HL-60/S4 treated with retinoic acid at 250 ng/mL for 4 days and 3 days (cell line): ENCODE data around the gene RBBP8NL.

ENCODE experiments used
- in situ Hi-C: fragments of 300-500 bp; cut with MboI; formaldehyde crosslinking; loops from 2 replicates; pipeline ENCODE4 v1.7.0; 2022; ENCODE audit warnings: low sequenced_read_pairs

RBBP8NL gene

GRCh38 chr20:62396367-62397239 lies 30.7 kb downstream of the RBBP8NL start:
- in situ Hi-C loops: no loop called here

GRCh38 chr20:62395311-62396242 lies 31.8 kb downstream of the RBBP8NL start:
- in situ Hi-C loops: no loop called here

- in situ Hi-C loops: no loop called here
Measured at GRCh38 chr20:62394248-62395245, 32.8 kb downstream of the RBBP8NL start.

- in situ Hi-C loops: no loop called here
Measured at GRCh38 chr20:62393830-62394229, 33.5 kb downstream of the RBBP8NL start.

- in situ Hi-C loops: no loop called here
Measured at GRCh38 chr20:62393335-62393665, 34.0 kb downstream of the RBBP8NL start.

GRCh38 chr20:62392621-62393334 lies 34.6 kb downstream of the RBBP8NL start:
- in situ Hi-C loops: no loop called here

- in situ Hi-C loops: no loop called here
Measured at GRCh38 chr20:62392077-62392418, 35.3 kb downstream of the RBBP8NL start.

- in situ Hi-C loops: no loop called here
Measured at GRCh38 chr20:62391165-62392076, 35.9 kb downstream of the RBBP8NL start.

- in situ Hi-C loops: no loop called here
Measured at GRCh38 chr20:62390317-62391164, 36.8 kb downstream of the RBBP8NL start.

- in situ Hi-C loops: no loop called here
Measured at GRCh38 chr20:62389601-62390087, 37.7 kb downstream of the RBBP8NL start.

- in situ Hi-C loops: no loop called here
Measured at GRCh38 chr20:62388839-62389600, 38.3 kb downstream of the RBBP8NL start.

GRCh38 chr20:62387933-62388635 lies 39.3 kb downstream of the RBBP8NL start:
- in situ Hi-C loops: no loop called here

- in situ Hi-C loops: no loop called here
Measured at GRCh38 chr20:62387219-62387913, 40.0 kb downstream of the RBBP8NL start.

- in situ Hi-C loops: no loop called here
Measured at GRCh38 chr20:62386383-62387218, 40.7 kb downstream of the RBBP8NL start, which contains the start of gene RPS21. RPS21 (plus strand) TSS chr20:62387103; CDS start chr20:62387339, 236 bp downstream.
